Liver (tissue), 9 donors: ENCODE results near the gene THOP1. TPM values are rescaled to one million over a fixed set of nuclear protein-coding genes. Genes with fewer than 3 reads are reported as not detected.
A peak's percentile ranks its signal among the peaks of the same experiment; 100 is the strongest.

ENCODE experiments used
- DNase-seq: peaks from one replicate; pipeline ENCODE4 v3.0.0-alpha.2; 2017; ENCODE audit warnings: low spot score
- H3K27ac ChIP-seq, 2 donors: one replicate each; pipeline ENCODE4 v1.7.0; 2013; ENCODE audit warnings: inconsistent platforms in 2 of 2, low read length in 2 of 2, control low read depth in 1 of 2, low read depth in 1 of 2, mild to moderate bottlenecking in 1 of 2
- H3K27me3 ChIP-seq, 4 donors: one replicate each; pipeline versions ENCODE4 v1.6.1 to v1.7.0; 2013; ENCODE audit warnings: low read length in 3 of 4, inconsistent platforms in 1 of 4, mild to moderate bottlenecking in 1 of 4, moderate library complexity in 1 of 4; ENCODE audit not compliant: control insufficient read depth in 4 of 4, insufficient read depth in 4 of 4
- H3K36me3 ChIP-seq, 4 donors: one replicate each; pipeline versions ENCODE4 v1.6.1 to v1.7.0; 2013; ENCODE audit warnings: low read length in 3 of 4, mild to moderate bottlenecking in 3 of 4, low read depth in 1 of 4, moderate library complexity in 1 of 4; ENCODE audit not compliant: control insufficient read depth in 4 of 4, insufficient read depth in 3 of 4
- H3K4me1 ChIP-seq, 4 donors: one replicate each; pipeline versions ENCODE4 v1.6.1 to v1.7.0; 2013; ENCODE audit warnings: low read length in 3 of 4, mild to moderate bottlenecking in 3 of 4, moderate library complexity in 1 of 4; ENCODE audit not compliant: control insufficient read depth in 4 of 4, insufficient read depth in 4 of 4
- H3K4me3 ChIP-seq, 3 donors: one replicate each; pipeline versions ENCODE4 v1.6.1 to v1.7.0; 2013; ENCODE audit warnings: low read length in 3 of 3, control low read depth in 1 of 3, low read depth in 1 of 3, mild to moderate bottlenecking in 1 of 3
- H3K9ac ChIP-seq, 2 donors: one replicate each; pipeline ENCODE4 v1.7.0; 2013; ENCODE audit warnings: low read length in 2 of 2, mild to moderate bottlenecking in 2 of 2, moderate library complexity in 2 of 2, control low read depth in 1 of 2, low read depth in 1 of 2
- H3K9me3 ChIP-seq, 4 donors: one replicate each; pipeline versions ENCODE4 v1.6.1 to v1.7.0; 2013; ENCODE audit warnings: low read length in 3 of 4; ENCODE audit not compliant: control insufficient read depth in 4 of 4
- EGR1 ChIP-seq, 2 donors: IDR thresholded peaks; 2 replicates each; pipeline ENCODE4 v1.6.1; 2016 to 2018; ENCODE audit warnings: antibody characterized with exemption in 2 of 2, low read depth in 2 of 2
- FOXA1 ChIP-seq: IDR thresholded peaks from 2 replicates; pipeline ENCODE4 v1.6.1; 2016; ENCODE audit warnings: antibody characterized with exemption
- FOXA2 ChIP-seq: IDR thresholded peaks from 2 replicates; pipeline ENCODE4 v1.6.1; 2016; ENCODE audit warnings: antibody characterized with exemption
- GABPA ChIP-seq, 2 donors: IDR thresholded peaks in 1 of 2; conservative IDR thresholded peaks in 1 of 2; 2 replicates each; pipeline ENCODE4 v1.6.1; 2016; ENCODE audit warnings: antibody characterized with exemption in 2 of 2, mild to moderate bottlenecking in 1 of 2, moderate library complexity in 1 of 2
- HNF4A ChIP-seq, 2 donors: conservative IDR thresholded peaks; 2 replicates each; pipeline ENCODE4 v1.6.1; 2016; ENCODE audit warnings: antibody characterized with exemption in 2 of 2, mild to moderate bottlenecking in 2 of 2
- HNF4G ChIP-seq: IDR thresholded peaks from 2 replicates; pipeline ENCODE4 v1.6.1; 2016; ENCODE audit warnings: antibody characterized with exemption
- JUND ChIP-seq, 2 donors: IDR thresholded peaks; 2 replicates each; pipeline ENCODE4 v1.6.1; 2016; ENCODE audit warnings: antibody characterized with exemption in 2 of 2
- NR2F2 ChIP-seq: IDR thresholded peaks from 2 replicates; pipeline ENCODE4 v1.6.1; 2016; ENCODE audit warnings: antibody characterized with exemption
- RAD21 ChIP-seq, 2 donors: IDR thresholded peaks; 2 replicates each; pipeline ENCODE4 v1.6.1; 2016; ENCODE audit warnings: antibody characterized with exemption in 2 of 2, mild to moderate bottlenecking in 2 of 2
- RXRA ChIP-seq, 2 donors: IDR thresholded peaks; 2 replicates each; pipeline ENCODE4 v1.6.1; 2017 to 2018; ENCODE audit warnings: antibody characterized with exemption in 2 of 2, mild to moderate bottlenecking in 1 of 2
- SP1 ChIP-seq: IDR thresholded peaks from 2 replicates; pipeline ENCODE4 v1.6.1; 2018; ENCODE audit warnings: antibody characterized with exemption, mild to moderate bottlenecking
- TAF1 ChIP-seq: conservative IDR thresholded peaks from 2 replicates; pipeline ENCODE4 v1.6.1; 2016; ENCODE audit warnings: antibody characterized with exemption, mild to moderate bottlenecking
- YY1 ChIP-seq: IDR thresholded peaks from 2 replicates; pipeline ENCODE4 v1.6.1; 2016; ENCODE audit warnings: antibody characterized with exemption, mild to moderate bottlenecking
- WGBS: extraction: QIAGEN DNeasy Blood & Tissue Kit; methylation state at CpG from one replicate; pipeline ENCODE4 v1.1.7; 2013; 5-methylcytosine and 5-hydroxymethylcytosine counted together
- polyA plus RNA-seq, 2 donors: library from polyadenylated mRNA; stranded (reverse) in 1 of 2; unstranded in 1 of 2; fragments of 200-250 nt in 1 of 2; fragments of >200 nt in 1 of 2; fragmentation: Nextera tagmentation in 1 of 2; extraction: Ambion mirVana in 1 of 2; gene quantifications; one replicate each; pipeline versions ENCODE4 v1.2.1 to v1.2.3, GENCODE V29; 2013 to 2015
- total RNA-seq, 2 donors: library from RNA; depleted of rRNA; stranded (reverse); fragments of >200 nt; gene quantifications; one replicate each; pipeline ENCODE4 v1.2.3, GENCODE V29; 2014
- TF ChIP-seq, protein P1 (sequence below): IDR thresholded peaks from 2 replicates; pipeline ENCODE4 v1.6.1; 2016; ENCODE audit warnings: antibody characterized with exemption
- TF ChIP-seq, protein P2 (sequence below): IDR thresholded peaks from 2 replicates; pipeline ENCODE4 v1.6.1; 2016; ENCODE audit warnings: antibody characterized with exemption
- TF ChIP-seq, protein P3 (sequence below): fragments of 150-350 bp; IDR thresholded peaks from 2 replicates; pipeline ENCODE4 v1.5.1; 2017; ENCODE audit warnings: improper control_type of control experiment, low read depth, low read length; ENCODE audit not compliant: missing input control
- TF ChIP-seq, protein P4 (sequence below): IDR thresholded peaks from 2 replicates; pipeline ENCODE4 v1.6.1; 2016; ENCODE audit warnings: antibody characterized with exemption
- TF ChIP-seq, protein P5 (sequence below): IDR thresholded peaks from 2 replicates; pipeline ENCODE4 v1.6.1; 2016; ENCODE audit warnings: antibody characterized with exemption, mild to moderate bottlenecking
- donor health status: healthy.
- donor health status: healthy.
- donor health status: healthy.
- donor health status: healthy.
- donor health status: healthy.

Gene THOP1
- total and polyA plus RNA-seq, 4 donors = 39.1 to 56.2 (median 44.7) TPM

DNA sequence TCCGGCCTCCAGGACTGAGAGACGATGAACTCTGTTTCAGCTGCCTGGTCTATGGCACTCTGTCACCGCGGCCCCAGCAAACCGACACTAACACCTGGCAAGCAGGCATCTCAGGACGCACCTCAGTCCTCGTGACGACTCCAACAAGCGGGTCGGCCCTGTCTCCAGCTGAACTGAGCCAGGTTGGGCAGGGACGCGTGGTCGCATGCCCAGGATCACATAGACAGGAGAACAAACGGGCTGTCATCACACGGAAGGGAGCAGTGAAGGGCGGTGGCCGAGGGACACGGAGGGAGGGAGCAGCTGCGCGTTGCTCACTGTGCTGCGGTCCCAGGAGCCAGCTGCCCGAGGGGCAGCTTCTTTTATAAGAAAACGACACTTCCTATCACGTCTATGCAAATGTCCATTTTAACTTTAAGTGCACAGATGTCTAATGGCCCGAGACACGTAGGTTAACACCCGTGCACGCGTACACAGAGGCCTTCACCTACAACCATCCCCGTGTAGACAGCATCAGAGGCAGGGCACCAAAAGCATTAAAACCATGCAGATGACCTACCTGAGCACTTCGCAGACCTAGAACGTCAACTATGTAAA lies 11.1 kb upstream of the THOP1 start:
- Histone ChIP-seq H3K9me3 (no peaks in the 10 kb centered on the region), H3K9ac (no peak overlapping the region), H3K27me3 (no peaks in the 10 kb centered on the region), H3K4me1 (peaks cover 3 to 24% (median 8%) of the 10 kb centered on the region in 4 donors), H3K27ac (peak overlapping the region in 1 of 2 donors; percentile 99), H3K36me3 (no peaks in the 10 kb centered on the region), H3K4me3 (no peak overlapping the region)
- TF ChIP-seq RXRA (IDR thresholded peaks at IDR 0.05) (no peak), TAF1 (no peak), SP1 (no peak), YY1 (no peak), HNF4A (conservative IDR thresholded peaks at IDR 0.05) (no peak), RAD21 (IDR thresholded peaks at IDR 0.05) (no peak), NR2F2 (no peak), HNF4G (no peak)
- TF ChIP-seq, protein P1, sequence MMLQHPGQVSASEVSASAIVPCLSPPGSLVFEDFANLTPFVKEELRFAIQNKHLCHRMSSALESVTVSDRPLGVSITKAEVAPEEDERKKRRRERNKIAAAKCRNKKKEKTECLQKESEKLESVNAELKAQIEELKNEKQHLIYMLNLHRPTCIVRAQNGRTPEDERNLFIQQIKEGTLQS = no peak
- TF ChIP-seq, protein P2, sequence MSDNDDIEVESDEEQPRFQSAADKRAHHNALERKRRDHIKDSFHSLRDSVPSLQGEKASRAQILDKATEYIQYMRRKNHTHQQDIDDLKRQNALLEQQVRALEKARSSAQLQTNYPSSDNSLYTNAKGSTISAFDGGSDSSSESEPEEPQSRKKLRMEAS = no peak
- TF ChIP-seq, protein P3, sequence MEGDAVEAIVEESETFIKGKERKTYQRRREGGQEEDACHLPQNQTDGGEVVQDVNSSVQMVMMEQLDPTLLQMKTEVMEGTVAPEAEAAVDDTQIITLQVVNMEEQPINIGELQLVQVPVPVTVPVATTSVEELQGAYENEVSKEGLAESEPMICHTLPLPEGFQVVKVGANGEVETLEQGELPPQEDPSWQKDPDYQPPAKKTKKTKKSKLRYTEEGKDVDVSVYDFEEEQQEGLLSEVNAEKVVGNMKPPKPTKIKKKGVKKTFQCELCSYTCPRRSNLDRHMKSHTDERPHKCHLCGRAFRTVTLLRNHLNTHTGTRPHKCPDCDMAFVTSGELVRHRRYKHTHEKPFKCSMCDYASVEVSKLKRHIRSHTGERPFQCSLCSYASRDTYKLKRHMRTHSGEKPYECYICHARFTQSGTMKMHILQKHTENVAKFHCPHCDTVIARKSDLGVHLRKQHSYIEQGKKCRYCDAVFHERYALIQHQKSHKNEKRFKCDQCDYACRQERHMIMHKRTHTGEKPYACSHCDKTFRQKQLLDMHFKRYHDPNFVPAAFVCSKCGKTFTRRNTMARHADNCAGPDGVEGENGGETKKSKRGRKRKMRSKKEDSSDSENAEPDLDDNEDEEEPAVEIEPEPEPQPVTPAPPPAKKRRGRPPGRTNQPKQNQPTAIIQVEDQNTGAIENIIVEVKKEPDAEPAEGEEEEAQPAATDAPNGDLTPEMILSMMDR = no peak
- no peak for DNase-seq
- 94% methylated on average over 32 of the region's 32 CpGs for WGBS

DNA sequence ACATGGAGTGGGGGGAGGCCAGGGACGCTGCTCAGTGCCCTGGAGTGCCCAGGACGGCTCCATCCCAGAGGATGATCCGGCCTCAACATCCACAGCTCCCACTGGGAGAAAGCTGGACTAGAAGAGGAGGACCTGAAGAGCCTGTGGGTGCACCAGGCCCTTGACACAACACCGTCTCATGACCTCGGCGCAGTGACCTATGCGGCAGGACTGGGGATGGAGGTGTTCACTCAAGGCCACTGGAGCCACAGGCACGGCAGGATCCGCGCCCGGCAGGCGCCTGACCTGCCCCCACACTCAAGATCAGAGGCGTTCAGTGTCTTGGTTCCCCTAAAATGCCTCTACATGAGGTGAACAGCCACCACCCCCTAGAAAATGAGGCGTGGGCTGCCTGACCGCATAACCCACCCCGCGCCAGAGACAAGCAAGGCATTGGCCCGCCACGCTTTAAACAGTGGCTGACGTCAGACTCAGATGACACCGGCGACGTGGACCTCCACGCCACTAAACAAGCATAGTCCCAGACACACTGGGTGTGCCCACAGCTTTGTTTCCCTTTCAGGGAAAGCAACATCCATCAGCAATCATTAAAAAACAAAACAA lies 10.2 kb upstream of the THOP1 start:
- Histone ChIP-seq H3K27me3 (no peaks in the 10 kb centered on the region), H3K4me3 (peak overlapping the region in 2 of 3 donors; percentile 21 to 37), H3K9me3 (no peaks in the 10 kb centered on the region), H3K36me3 (no peaks in the 10 kb centered on the region), H3K4me1 (peaks cover 3 to 23% (median 10%) of the 10 kb centered on the region in 4 donors), H3K9ac (peak overlapping the region; percentile 61 to 73), H3K27ac (peak overlapping the region; percentile 97 to 99)
- DNase-seq = no peak
- 88% methylated on average over 24 of the region's 24 CpGs for WGBS
- TF ChIP-seq, protein P2 = no peak
- TF ChIP-seq GABPA (IDR thresholded peaks at IDR 0.05 in 1 of 2, conservative IDR thresholded peaks at IDR 0.05 in 1 of 2) = no peak
- TF ChIP-seq, protein P4, sequence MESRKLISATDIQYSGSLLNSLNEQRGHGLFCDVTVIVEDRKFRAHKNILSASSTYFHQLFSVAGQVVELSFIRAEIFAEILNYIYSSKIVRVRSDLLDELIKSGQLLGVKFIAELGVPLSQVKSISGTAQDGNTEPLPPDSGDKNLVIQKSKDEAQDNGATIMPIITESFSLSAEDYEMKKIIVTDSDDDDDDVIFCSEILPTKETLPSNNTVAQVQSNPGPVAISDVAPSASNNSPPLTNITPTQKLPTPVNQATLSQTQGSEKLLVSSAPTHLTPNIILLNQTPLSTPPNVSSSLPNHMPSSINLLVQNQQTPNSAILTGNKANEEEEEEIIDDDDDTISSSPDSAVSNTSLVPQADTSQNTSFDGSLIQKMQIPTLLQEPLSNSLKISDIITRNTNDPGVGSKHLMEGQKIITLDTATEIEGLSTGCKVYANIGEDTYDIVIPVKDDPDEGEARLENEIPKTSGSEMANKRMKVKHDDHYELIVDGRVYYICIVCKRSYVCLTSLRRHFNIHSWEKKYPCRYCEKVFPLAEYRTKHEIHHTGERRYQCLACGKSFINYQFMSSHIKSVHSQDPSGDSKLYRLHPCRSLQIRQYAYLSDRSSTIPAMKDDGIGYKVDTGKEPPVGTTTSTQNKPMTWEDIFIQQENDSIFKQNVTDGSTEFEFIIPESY = no peak
- TF ChIP-seq JUND (IDR thresholded peaks at IDR 0.05) = no peak
- TF ChIP-seq, protein P3 = no peak
- no peak for TF ChIP-seq SP1
- TF ChIP-seq, protein P5, sequence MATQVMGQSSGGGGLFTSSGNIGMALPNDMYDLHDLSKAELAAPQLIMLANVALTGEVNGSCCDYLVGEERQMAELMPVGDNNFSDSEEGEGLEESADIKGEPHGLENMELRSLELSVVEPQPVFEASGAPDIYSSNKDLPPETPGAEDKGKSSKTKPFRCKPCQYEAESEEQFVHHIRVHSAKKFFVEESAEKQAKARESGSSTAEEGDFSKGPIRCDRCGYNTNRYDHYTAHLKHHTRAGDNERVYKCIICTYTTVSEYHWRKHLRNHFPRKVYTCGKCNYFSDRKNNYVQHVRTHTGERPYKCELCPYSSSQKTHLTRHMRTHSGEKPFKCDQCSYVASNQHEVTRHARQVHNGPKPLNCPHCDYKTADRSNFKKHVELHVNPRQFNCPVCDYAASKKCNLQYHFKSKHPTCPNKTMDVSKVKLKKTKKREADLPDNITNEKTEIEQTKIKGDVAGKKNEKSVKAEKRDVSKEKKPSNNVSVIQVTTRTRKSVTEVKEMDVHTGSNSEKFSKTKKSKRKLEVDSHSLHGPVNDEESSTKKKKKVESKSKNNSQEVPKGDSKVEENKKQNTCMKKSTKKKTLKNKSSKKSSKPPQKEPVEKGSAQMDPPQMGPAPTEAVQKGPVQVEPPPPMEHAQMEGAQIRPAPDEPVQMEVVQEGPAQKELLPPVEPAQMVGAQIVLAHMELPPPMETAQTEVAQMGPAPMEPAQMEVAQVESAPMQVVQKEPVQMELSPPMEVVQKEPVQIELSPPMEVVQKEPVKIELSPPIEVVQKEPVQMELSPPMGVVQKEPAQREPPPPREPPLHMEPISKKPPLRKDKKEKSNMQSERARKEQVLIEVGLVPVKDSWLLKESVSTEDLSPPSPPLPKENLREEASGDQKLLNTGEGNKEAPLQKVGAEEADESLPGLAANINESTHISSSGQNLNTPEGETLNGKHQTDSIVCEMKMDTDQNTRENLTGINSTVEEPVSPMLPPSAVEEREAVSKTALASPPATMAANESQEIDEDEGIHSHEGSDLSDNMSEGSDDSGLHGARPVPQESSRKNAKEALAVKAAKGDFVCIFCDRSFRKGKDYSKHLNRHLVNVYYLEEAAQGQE = no peak
- no peak for TF ChIP-seq HNF4A (conservative IDR thresholded peaks at IDR 0.05)
- no peak for TF ChIP-seq NR2F2
- TF ChIP-seq RAD21 (IDR thresholded peaks at IDR 0.05) = no peak
- TF ChIP-seq EGR1 (IDR thresholded peaks at IDR 0.05; ENCODE audit: low read depth in 2 of 2) = no peak
- no peak for TF ChIP-seq FOXA1
- TF ChIP-seq FOXA2 = no peak
- TF ChIP-seq HNF4G = no peak
- TF ChIP-seq TAF1 = no peak
- TF ChIP-seq, protein P1 = no peak
